Esophagus muscularis mucosa (tissue), 4 donors: Measurements from ENCODE around the gene PRSS38.

Experiments
- EP300 ChIP-seq: sonication (generic); formaldehyde crosslinking; IDR thresholded peaks from one replicate; pipeline ENCODE4 v1.6.1; 2017; ENCODE audit warnings: antibody characterized with exemption
- POLR2A ChIP-seq: fragments of 450-650 bp; IDR thresholded peaks from one replicate; pipeline ENCODE4 v1.6.1; 2017; ENCODE audit warnings: antibody characterized with exemption, moderate library complexity, mild to moderate bottlenecking, low read depth
- POLR2AphosphoS5 ChIP-seq, 2 donors: sonication (generic); formaldehyde crosslinking; IDR thresholded peaks; one replicate each; pipeline ENCODE4 v1.6.1; 2017; ENCODE audit warnings: antibody characterized with exemption in 2 of 2
- TF ChIP-seq, protein P1 (sequence below), 3 experiments: fragments of 200-600 bp in 2 of 3; fragments of 450-650 bp in 1 of 3; sonication (generic) in 2 of 3; IDR thresholded peaks; one replicate each; pipeline ENCODE4 v1.5.1; 2017 to 2019; ENCODE audit warnings: antibody characterized with exemption in 3 of 3, mild to moderate bottlenecking in 2 of 3, moderate library complexity in 1 of 3

GRCh38 chr1:227894831-227895451 is 79.5 kb downstream of the PRSS38 start:
- TF ChIP-seq, protein P1, sequence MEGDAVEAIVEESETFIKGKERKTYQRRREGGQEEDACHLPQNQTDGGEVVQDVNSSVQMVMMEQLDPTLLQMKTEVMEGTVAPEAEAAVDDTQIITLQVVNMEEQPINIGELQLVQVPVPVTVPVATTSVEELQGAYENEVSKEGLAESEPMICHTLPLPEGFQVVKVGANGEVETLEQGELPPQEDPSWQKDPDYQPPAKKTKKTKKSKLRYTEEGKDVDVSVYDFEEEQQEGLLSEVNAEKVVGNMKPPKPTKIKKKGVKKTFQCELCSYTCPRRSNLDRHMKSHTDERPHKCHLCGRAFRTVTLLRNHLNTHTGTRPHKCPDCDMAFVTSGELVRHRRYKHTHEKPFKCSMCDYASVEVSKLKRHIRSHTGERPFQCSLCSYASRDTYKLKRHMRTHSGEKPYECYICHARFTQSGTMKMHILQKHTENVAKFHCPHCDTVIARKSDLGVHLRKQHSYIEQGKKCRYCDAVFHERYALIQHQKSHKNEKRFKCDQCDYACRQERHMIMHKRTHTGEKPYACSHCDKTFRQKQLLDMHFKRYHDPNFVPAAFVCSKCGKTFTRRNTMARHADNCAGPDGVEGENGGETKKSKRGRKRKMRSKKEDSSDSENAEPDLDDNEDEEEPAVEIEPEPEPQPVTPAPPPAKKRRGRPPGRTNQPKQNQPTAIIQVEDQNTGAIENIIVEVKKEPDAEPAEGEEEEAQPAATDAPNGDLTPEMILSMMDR (IDR thresholded peaks at IDR 0.05): no peak
- TF ChIP-seq EP300: no peak
- no peak for TF ChIP-seq POLR2AphosphoS5 (IDR thresholded peaks at IDR 0.05)
- TF ChIP-seq POLR2A: no peak
